Trophoblast cell (in vitro differentiated cells and primary cell): Measurements from ENCODE around the gene HBP1.

Source experiments
- DNase-seq, 2 donors: peaks; one replicate each; pipeline ENCODE4 v3.0.0-alpha.2; 2016
- H2AFZ ChIP-seq: 2 replicates; pipeline ENCODE4 v1.6.1; 2013; ENCODE audit warnings: low read length, moderate library complexity, mild to moderate bottlenecking; ENCODE audit not compliant: insufficient read depth, poor library complexity
- H2AK5ac ChIP-seq: 2 replicates; pipeline ENCODE4 v1.6.1; 2013; ENCODE audit warnings: mild to moderate bottlenecking, low read length
- H2BK120ac ChIP-seq: 2 replicates; pipeline ENCODE4 v1.6.1; 2013; ENCODE audit warnings: low read length, mild to moderate bottlenecking, moderate library complexity; ENCODE audit not compliant: insufficient read depth, poor library complexity
- H2BK12ac ChIP-seq: 2 replicates; pipeline ENCODE4 v1.6.1; 2013; ENCODE audit warnings: mild to moderate bottlenecking, low read length, moderate library complexity
- H2BK5ac ChIP-seq: 2 replicates; pipeline ENCODE4 v1.6.1; 2013; ENCODE audit warnings: low read length, low read depth, moderate library complexity, mild to moderate bottlenecking; ENCODE audit not compliant: poor library complexity
- H3K14ac ChIP-seq: 2 replicates; pipeline ENCODE4 v1.6.1; 2013; ENCODE audit warnings: mild to moderate bottlenecking, low read length
- H3K18ac ChIP-seq: 2 replicates; pipeline ENCODE4 v1.6.1; 2013; ENCODE audit warnings: mild to moderate bottlenecking, low read length
- H3K23ac ChIP-seq: 2 replicates; pipeline ENCODE4 v1.6.1; 2013; ENCODE audit warnings: low read length
- H3K27ac ChIP-seq: 2 replicates; pipeline ENCODE4 v1.5.1; 2013; ENCODE audit warnings: low read depth, mild to moderate bottlenecking, inconsistent platforms, low read length, moderate library complexity
- H3K27me3 ChIP-seq: 2 replicates; pipeline ENCODE4 v1.6.1; 2013; ENCODE audit warnings: inconsistent platforms, mild to moderate bottlenecking, low read length, moderate library complexity; ENCODE audit not compliant: insufficient read depth
- H3K36me3 ChIP-seq, 2 experiments: 1 replicate in 1 of 2; 2 replicates in 1 of 2; pipeline ENCODE4 v1.6.1; 2013; ENCODE audit warnings: low read length in 2 of 2, mild to moderate bottlenecking in 2 of 2, moderate library complexity in 1 of 2; ENCODE audit not compliant: insufficient read depth in 2 of 2, control insufficient read depth in 1 of 2
- H3K4ac ChIP-seq: 2 replicates; pipeline ENCODE4 v1.6.1; 2013; ENCODE audit warnings: low read depth, mild to moderate bottlenecking, low read length, moderate library complexity
- H3K4me1 ChIP-seq, 2 experiments: 1 replicate in 1 of 2; 2 replicates in 1 of 2; pipeline ENCODE4 v1.6.1; 2013; ENCODE audit warnings: low read length in 2 of 2, mild to moderate bottlenecking in 2 of 2, moderate library complexity in 1 of 2; ENCODE audit not compliant: insufficient read depth in 2 of 2, control insufficient read depth in 1 of 2
- H3K4me2 ChIP-seq: 2 replicates; pipeline ENCODE4 v1.6.1; 2013; ENCODE audit warnings: inconsistent platforms, mild to moderate bottlenecking, low read length, moderate library complexity
- H3K4me3 ChIP-seq: 2 replicates; pipeline ENCODE4 v1.5.1; 2013; ENCODE audit warnings: mild to moderate bottlenecking, low read depth, low read length, inconsistent platforms
- H3K79me1 ChIP-seq: one replicate; pipeline ENCODE4 v1.6.1; 2013; ENCODE audit warnings: low read length
- H3K79me2 ChIP-seq: 2 replicates; pipeline ENCODE4 v1.6.1; 2013; ENCODE audit warnings: low read length, mild to moderate bottlenecking; ENCODE audit not compliant: control insufficient read depth, insufficient read depth, poor library complexity
- H3K9ac ChIP-seq: 2 replicates; pipeline ENCODE4 v1.6.1; 2013; ENCODE audit warnings: mild to moderate bottlenecking, low read length
- H3K9me3 ChIP-seq: 2 replicates; pipeline ENCODE4 v1.6.1; 2013; ENCODE audit warnings: low read depth, mild to moderate bottlenecking, control low read depth, inconsistent platforms, low read length; ENCODE audit not compliant: insufficient read depth
- H4K12ac ChIP-seq: 2 replicates; pipeline ENCODE4 v1.6.1; 2013; ENCODE audit warnings: low read depth, mild to moderate bottlenecking, low read length, moderate library complexity
- H4K8ac ChIP-seq: 2 replicates; pipeline ENCODE4 v1.6.1; 2013; ENCODE audit warnings: low read depth, mild to moderate bottlenecking, low read length, moderate library complexity
- H4K91ac ChIP-seq: one replicate; pipeline ENCODE4 v1.6.1; 2013; ENCODE audit warnings: low read depth, mild to moderate bottlenecking, low read length, moderate library complexity
- WGBS: extraction: QIAGEN DNeasy Blood & Tissue Kit; methylation state at CpG from one replicate; pipeline ENCODE4 v1.1.7; 2013; ENCODE audit warnings: missing lambda C conversion rate; ENCODE audit not compliant: insufficient read length, insufficient coverage; ENCODE audit errors: extremely low coverage; 5-methylcytosine and 5-hydroxymethylcytosine counted together

Gene HBP1

DNA sequence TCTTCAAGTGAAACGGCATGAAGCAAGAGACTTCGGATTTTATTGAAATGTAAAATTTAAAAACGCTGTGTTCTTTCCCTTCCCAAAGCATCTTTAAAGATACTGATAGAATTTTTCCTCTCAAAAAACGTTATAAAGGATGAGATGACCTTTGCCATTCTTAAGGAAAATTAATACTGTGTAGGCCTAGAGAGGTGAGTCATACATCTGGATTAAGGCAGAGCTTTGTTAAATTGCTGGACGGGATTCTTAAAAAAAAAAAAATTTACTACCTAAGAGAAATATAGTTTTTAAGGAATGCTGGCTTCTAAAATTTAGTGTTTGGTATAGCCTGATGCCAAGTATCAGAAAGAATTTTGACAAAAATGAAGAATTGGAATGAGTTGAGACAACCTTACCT, 6.3 kb upstream of the HBP1 start:
- H4K12ac ChIP-seq, result no peak overlapping the region
- H2BK12ac ChIP-seq, result no peak overlapping the region
- no peaks in the 10 kb centered on the region for H3K36me3 ChIP-seq
- no peak overlapping the region for H2AK5ac ChIP-seq
- no peaks in the 10 kb centered on the region for H3K4me1 ChIP-seq
- H2BK120ac ChIP-seq, result no peak overlapping the region
- WGBS, result no CpG with 5 or more reads among the region's 5 CpGs
- no peak overlapping the region for H4K8ac ChIP-seq
- H3K27me3 ChIP-seq, result no peaks in the 10 kb centered on the region
- H3K79me1 ChIP-seq, result no peaks in the 10 kb centered on the region
- H3K18ac ChIP-seq, result no peak overlapping the region
- no peak overlapping the region for H3K9ac ChIP-seq
- H3K23ac ChIP-seq, result no peak overlapping the region
- no peak overlapping the region for H2AFZ ChIP-seq
- H3K79me2 ChIP-seq, result no peaks in the 10 kb centered on the region
- H3K4me3 ChIP-seq, result no peak overlapping the region
- no peak overlapping the region for H3K4me2 ChIP-seq
- no peak overlapping the region for H3K14ac ChIP-seq
- DNase-seq, result no peak
- H3K9me3 ChIP-seq, result no peaks in the 10 kb centered on the region
- H2BK5ac ChIP-seq, result no peak overlapping the region
- no peak overlapping the region for H3K4ac ChIP-seq
- no peak overlapping the region for H4K91ac ChIP-seq
- no peak overlapping the region for H3K27ac ChIP-seq

GRCh38 chr7:107164092-107164491, 4.7 kb upstream of the HBP1 start:
- Histone ChIP-seq H4K91ac (no peak overlapping the region), H3K79me2 (no peaks in the 10 kb centered on the region), H3K4ac (no peak overlapping the region), H3K14ac (no peak overlapping the region), H3K9ac (no peak overlapping the region), H2BK12ac (no peak overlapping the region), H3K4me1 (no peaks in the 10 kb centered on the region), H3K27me3 (no peaks in the 10 kb centered on the region), H4K12ac (no peak overlapping the region), H3K23ac (no peak overlapping the region), H2BK120ac (no peak overlapping the region), H2AK5ac (no peak overlapping the region), H3K18ac (no peak overlapping the region), H3K4me2 (no peak overlapping the region), H2AFZ (no peak overlapping the region), H4K8ac (no peak overlapping the region), H3K36me3 (no peaks in the 10 kb centered on the region), H3K4me3 (no peak overlapping the region), H3K9me3 (no peaks in the 10 kb centered on the region), H3K27ac (no peak overlapping the region), H3K79me1 (peaks cover 3% of the 10 kb centered on the region), H2BK5ac (no peak overlapping the region)
- WGBS, result no CpG with 5 or more reads among the region's 2 CpGs
- no peak for DNase-seq

- no peak overlapping the region for H3K4me2 ChIP-seq
- no peak overlapping the region for H4K12ac ChIP-seq
- no peak overlapping the region for H3K4me3 ChIP-seq
- H2BK5ac ChIP-seq, result no peak overlapping the region
- H3K79me2 ChIP-seq, result no peaks in the 10 kb centered on the region
- H3K23ac ChIP-seq, result no peak overlapping the region
- no peak overlapping the region for H2BK12ac ChIP-seq
- H2BK120ac ChIP-seq, result no peak overlapping the region
- H3K4ac ChIP-seq, result no peak overlapping the region
- no peaks in the 10 kb centered on the region for H3K4me1 ChIP-seq
- no peaks in the 10 kb centered on the region for H3K9me3 ChIP-seq
- no peak overlapping the region for H3K9ac ChIP-seq
- H2AFZ ChIP-seq, result no peak overlapping the region
- no peak overlapping the region for H3K14ac ChIP-seq
- H3K27ac ChIP-seq, result no peak overlapping the region
- no peak overlapping the region for H4K8ac ChIP-seq
- no peak for DNase-seq
- WGBS, result no CpG with 5 or more reads among the region's 3 CpGs
- no peak overlapping the region for H4K91ac ChIP-seq
- no peaks in the 10 kb centered on the region for H3K36me3 ChIP-seq
- H3K18ac ChIP-seq, result no peak overlapping the region
- no peak overlapping the region for H2AK5ac ChIP-seq
- peaks cover 4% of the 10 kb centered on the region for H3K79me1 ChIP-seq
- no peaks in the 10 kb centered on the region for H3K27me3 ChIP-seq
Observed at GRCh38 chr7:107165341-107165740, 3.5 kb upstream of the HBP1 start.

DNA sequence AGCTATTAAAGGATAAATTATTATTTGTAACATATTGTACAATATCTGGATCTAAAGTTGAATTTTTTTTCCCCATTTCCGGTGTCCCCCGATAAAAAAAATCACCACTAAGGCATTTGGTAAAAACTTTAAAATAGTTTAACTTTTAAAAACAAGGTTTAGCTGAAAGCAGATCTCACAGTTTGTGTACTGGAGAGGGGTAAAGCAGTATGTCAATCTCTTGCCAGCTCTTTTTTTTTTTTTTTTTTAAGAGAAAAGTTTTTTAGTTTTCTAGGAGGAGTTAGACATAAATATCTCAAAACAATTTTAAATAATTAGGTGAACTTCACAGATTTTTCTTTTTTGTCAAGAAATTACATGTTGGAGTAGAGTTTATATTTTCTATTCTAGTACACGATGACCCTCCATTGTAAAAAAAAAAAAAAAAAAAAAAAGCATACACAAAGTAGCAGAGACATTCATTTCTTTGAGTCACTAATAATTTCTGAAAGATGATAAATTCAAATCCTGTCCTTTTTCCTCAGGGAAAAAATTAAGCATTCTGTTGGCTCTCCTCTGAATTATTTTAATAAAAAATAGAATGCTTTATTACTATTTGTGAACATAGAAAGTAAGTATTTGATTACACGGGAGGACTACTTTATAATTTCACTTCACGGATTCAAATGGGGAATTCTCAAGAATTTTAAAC, 1.9 kb upstream of the HBP1 start:
- WGBS, result no CpG with 5 or more reads among the region's 5 CpGs
- H3K27ac ChIP-seq, result no peak overlapping the region
- H2BK5ac ChIP-seq, result no peak overlapping the region

More for the DNA sequence above, 1.9 kb upstream of the HBP1 start:
- Histone ChIP-seq H3K36me3 (no peaks in the 10 kb centered on the region), H2AFZ (no peak overlapping the region), H3K9me3 (no peaks in the 10 kb centered on the region), H3K4me2 (no peak overlapping the region), H3K14ac (no peak overlapping the region), H3K23ac (no peak overlapping the region), H3K4me1 (peaks cover 0 to 1% of the 10 kb centered on the region in 2 experiments), H2BK12ac (no peak overlapping the region), H3K4me3 (no peak overlapping the region), H3K79me1 (peaks cover 4% of the 10 kb centered on the region), H3K4ac (no peak overlapping the region), H3K18ac (no peak overlapping the region), H2BK120ac (no peak overlapping the region), H2AK5ac (no peak overlapping the region), H4K12ac (no peak overlapping the region), H4K8ac (no peak overlapping the region), H3K27me3 (no peaks in the 10 kb centered on the region), H3K79me2 (peaks cover 5% of the 10 kb centered on the region), H3K9ac (no peak overlapping the region), H4K91ac (no peak overlapping the region)
- DNase-seq, result no peak
